Progenitor cell of endocrine pancreas (in vitro differentiated cells): ENCODE data around the gene MYH13. TPM values are rescaled to one million over a fixed set of nuclear protein-coding genes. Genes with fewer than 3 reads are reported as not detected.

ENCODE experiments used
- DNase-seq: peaks from one replicate; pipeline ENCODE4 v3.0.0; 2021; ENCODE audit warnings: low spot score; ENCODE audit not compliant: unreplicated experiment
- H3K27ac Mint-ChIP-seq: 2 replicates; pipeline ENCODE4 v1.8.0; 2021; ENCODE audit warnings: mild to moderate bottlenecking, moderate library complexity, mixed read lengths
- H3K27me3 Mint-ChIP-seq: 2 replicates; pipeline ENCODE4 v1.8.0; 2021; ENCODE audit warnings: mixed read lengths
- H3K36me3 Mint-ChIP-seq: 2 replicates; pipeline ENCODE4 v1.8.0; 2022; ENCODE audit warnings: mixed read lengths; ENCODE audit not compliant: insufficient read depth
- H3K4me1 Mint-ChIP-seq: 2 replicates; pipeline ENCODE4 v1.8.0; 2021; ENCODE audit warnings: low read depth, mixed read lengths
- H3K4me3 Mint-ChIP-seq: 2 replicates; pipeline ENCODE4 v1.8.0; 2021; ENCODE audit warnings: low read depth, mild to moderate bottlenecking, moderate library complexity, mixed read lengths
- H3K9me3 Mint-ChIP-seq: 2 replicates; pipeline ENCODE4 v1.8.0; 2021; ENCODE audit warnings: low read depth, mixed read lengths
- CTCF ChIP-seq: fragments of 200-600 bp; sonication (generic); IDR thresholded peaks from one replicate; pipeline ENCODE4 v1.5.0; 2021; ENCODE audit warnings: antibody characterized with exemption, mild to moderate bottlenecking; ENCODE audit not compliant: unreplicated experiment
- total RNA-seq: library from RNA; stranded (reverse); gene quantifications from 2 replicates; pipeline ENCODE4 v1.2.1, GENCODE V29; 2021

The MYH13 gene
- total RNA-seq, 1 donor from 2014 or later, result not detected

- no peak overlapping the region for H3K27ac Mint-ChIP-seq
- H3K9me3 Mint-ChIP-seq, result no peaks in the 10 kb centered on the region
- no peak overlapping the region for H3K4me3 Mint-ChIP-seq
- peaks cover 8% of the 10 kb centered on the region for H3K27me3 Mint-ChIP-seq
- DNase-seq, result no peak
- no peaks in the 10 kb centered on the region for H3K4me1 Mint-ChIP-seq
- H3K36me3 Mint-ChIP-seq, result no peaks in the 10 kb centered on the region
- no peak for TF ChIP-seq CTCF
Measured at GRCh38 chr17:10337136-10337535, 35.7 kb downstream of the MYH13 start.

- no peak overlapping the region for H3K4me3 Mint-ChIP-seq
- no peaks in the 10 kb centered on the region for H3K36me3 Mint-ChIP-seq
- H3K27ac Mint-ChIP-seq, result no peak overlapping the region
- peaks cover 8% of the 10 kb centered on the region for H3K27me3 Mint-ChIP-seq
- DNase-seq, result no peak
- no peaks in the 10 kb centered on the region for H3K4me1 Mint-ChIP-seq
- no peak for TF ChIP-seq CTCF
- H3K9me3 Mint-ChIP-seq, result no peaks in the 10 kb centered on the region
Measured at GRCh38 chr17:10336393-10336792, 36.4 kb downstream of the MYH13 start.

- Mint-ChIP-seq H3K4me1 (no peaks in the 10 kb centered on the region), H3K27ac (no peak overlapping the region)
Measured at GRCh38 chr17:10332515-10332914, 40.3 kb downstream of the MYH13 start.

GRCh38 chr17:10328971-10329923 lies 43.6 kb downstream of the MYH13 start:
- H3K4me3 Mint-ChIP-seq, result no peak overlapping the region
- H3K9me3 Mint-ChIP-seq, result no peaks in the 10 kb centered on the region
- H3K4me1 Mint-ChIP-seq, result no peaks in the 10 kb centered on the region
- no peaks in the 10 kb centered on the region for H3K36me3 Mint-ChIP-seq
- no peak overlapping the region for H3K27ac Mint-ChIP-seq
- no peak for DNase-seq
- TF ChIP-seq CTCF, result no peak
- H3K27me3 Mint-ChIP-seq, result peaks cover 21% of the 10 kb centered on the region

More at GRCh38 chr17:10332515-10332914, 40.3 kb downstream of the MYH13 start:
- no peak for DNase-seq
- Mint-ChIP-seq H3K9me3 (no peaks in the 10 kb centered on the region), H3K36me3 (no peaks in the 10 kb centered on the region), H3K27me3 (peaks cover 20% of the 10 kb centered on the region), H3K4me3 (no peak overlapping the region)
- no peak for TF ChIP-seq CTCF

- Mint-ChIP-seq H3K4me3 (no peak overlapping the region), H3K9me3 (no peaks in the 10 kb centered on the region), H3K36me3 (no peaks in the 10 kb centered on the region), H3K4me1 (no peaks in the 10 kb centered on the region), H3K27me3 (peaks cover 21% of the 10 kb centered on the region), H3K27ac (no peak overlapping the region)
- TF ChIP-seq CTCF, result no peak
- no peak for DNase-seq
Measured at GRCh38 chr17:10328206-10328605, 44.6 kb downstream of the MYH13 start.
